ENCODE data around the gene AHR.
"Not testable (repeated sequence)": the region's sequence is repeated elsewhere in the genome, so short reads cannot be mapped to it uniquely, and the experiment has no call there.

AHR gene

GRCh38 chr7:17376595-17376994, 78.1 kb downstream of the AHR start:
- no peak for DNase-seq (ENCODE audit: low read depth)

- no peak for DNase-seq (ENCODE audit: low read depth)
Measured at GRCh38 chr7:17380736-17381662, 82.5 kb downstream of the AHR start.

DNA sequence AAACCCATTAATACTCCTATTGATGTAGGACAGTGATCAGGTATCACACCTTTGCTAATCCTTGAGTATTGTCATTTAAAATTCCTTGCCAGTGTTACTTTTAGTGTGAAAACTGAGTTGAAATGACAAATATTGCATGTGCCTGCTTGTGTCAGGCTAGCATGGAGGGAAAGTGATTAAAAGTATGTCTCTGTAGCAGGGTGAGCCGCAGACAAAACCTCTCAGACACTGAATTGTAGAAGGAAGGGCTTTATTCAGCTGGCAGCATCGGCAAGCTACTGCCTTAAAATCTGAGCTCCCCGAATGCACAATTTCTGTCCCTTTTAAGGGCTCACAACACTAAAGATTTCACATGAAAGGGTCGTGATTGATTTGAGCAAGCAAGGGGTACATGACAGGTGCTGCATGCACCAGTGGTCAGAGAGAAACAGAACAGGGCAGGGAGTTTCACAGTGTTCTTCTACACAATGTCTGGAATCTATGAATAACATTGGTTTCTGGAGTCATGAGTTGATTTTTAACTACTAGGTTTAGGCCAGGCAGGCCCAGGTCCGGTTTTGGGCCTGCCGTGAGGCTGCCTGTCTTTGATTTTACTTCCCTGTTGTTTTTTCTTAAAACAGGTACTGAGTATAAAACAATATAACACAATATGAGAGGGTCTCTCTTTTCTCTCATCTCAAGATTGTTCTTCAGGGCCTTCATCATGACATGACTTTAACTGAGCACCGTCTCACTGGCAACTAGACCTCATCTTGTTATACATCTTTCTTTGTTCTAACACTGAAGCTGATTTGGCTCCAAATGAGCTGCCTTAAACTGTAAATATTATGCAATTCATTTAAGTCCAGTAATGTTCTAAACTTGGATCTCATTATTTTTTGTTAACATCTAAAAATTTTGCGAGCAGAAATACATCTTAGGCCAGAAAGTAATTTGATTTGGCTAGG, 84.2 kb downstream of the AHR start:
- not testable (repeated sequence) for DNase-seq (ENCODE audit: low read depth)

DNA sequence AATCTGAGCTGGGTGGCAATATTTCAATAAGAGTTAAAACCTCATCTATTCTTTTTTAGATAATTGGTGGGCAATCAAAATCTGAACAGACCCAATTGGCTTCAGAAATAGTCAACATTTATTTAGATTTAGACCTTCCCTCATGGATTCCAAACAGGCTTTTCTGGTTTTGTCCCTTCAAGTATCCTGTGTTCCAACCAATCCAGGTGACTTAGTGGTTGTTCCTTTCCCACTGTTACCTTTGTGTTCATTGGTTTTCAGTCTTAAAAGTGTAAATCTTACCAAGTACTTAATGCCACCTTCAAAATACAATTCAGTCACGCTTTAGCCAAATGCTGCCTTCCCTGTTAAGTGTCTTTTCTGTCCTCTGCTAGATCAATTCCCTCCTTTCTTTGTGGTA, 85.9 kb downstream of the AHR start:
- no peak for DNase-seq (ENCODE audit: low read depth)

DNA sequence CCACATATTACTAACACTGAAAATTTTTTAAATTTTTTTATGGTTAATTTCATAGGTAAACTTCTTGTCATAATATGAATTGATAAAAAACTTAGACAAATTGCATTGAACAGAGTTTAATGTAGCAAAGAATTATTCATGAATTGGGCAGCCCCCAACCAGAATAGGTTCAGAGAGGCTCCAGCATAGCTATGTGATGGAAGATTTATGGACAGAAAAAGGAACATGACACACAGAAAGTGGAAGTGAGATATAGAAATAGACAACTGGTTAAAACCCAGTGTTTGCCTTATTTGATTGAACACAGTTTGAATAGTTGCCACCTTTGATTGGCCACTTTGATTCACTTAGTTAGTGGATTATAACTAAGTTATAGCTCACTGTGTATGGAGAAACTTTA, 87.2 kb downstream of the AHR start:
- DNase-seq (ENCODE audit: low read depth), result no peak

GRCh38 chr7:17390392-17390791, 91.9 kb downstream of the AHR start:
- no peak for DNase-seq (ENCODE audit: low read depth)

DNA sequence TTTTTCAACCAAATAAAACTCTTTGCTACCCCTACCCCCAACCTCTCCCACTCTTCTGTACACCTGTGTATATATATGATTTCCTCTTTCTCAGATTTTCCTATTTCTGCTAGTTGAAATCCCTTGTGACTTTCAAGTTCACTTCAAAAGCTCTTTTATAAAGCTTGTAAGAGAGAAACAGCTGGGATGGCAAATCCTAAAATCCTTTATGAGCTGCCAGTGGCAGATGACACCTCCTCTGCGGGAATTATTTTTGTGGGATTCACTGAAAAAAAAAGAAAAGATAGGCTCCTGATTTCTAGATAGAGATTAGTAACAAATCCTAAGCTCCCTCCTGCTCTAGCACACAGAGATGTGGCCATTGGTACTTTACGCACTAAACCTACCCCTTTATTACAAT, 92.9 kb downstream of the AHR start:
- DNase-seq (ENCODE audit: low read depth), result no peak

- no peak for DNase-seq (ENCODE audit: low read depth)
Measured at GRCh38 chr7:17392846-17393245, 94.4 kb downstream of the AHR start.

- not testable (repeated sequence) for DNase-seq (ENCODE audit: low read depth)
Measured at GRCh38 chr7:17394563-17394962, 96.1 kb downstream of the AHR start.

Data from activated gamma-delta T cell treated with anti-CD3 and anti-CD28 coated beads, Interleukin-2, amount 50 U/mL, for 16 hours (primary cell).